OCI-M1 (cell line): ENCODE results near the gene KLHL1.

Experiments
- DNase-seq: peaks from one replicate; lab custom pipeline; 2025; lab: John Stamatoyannopoulos, UW

KLHL1 gene

DNA sequence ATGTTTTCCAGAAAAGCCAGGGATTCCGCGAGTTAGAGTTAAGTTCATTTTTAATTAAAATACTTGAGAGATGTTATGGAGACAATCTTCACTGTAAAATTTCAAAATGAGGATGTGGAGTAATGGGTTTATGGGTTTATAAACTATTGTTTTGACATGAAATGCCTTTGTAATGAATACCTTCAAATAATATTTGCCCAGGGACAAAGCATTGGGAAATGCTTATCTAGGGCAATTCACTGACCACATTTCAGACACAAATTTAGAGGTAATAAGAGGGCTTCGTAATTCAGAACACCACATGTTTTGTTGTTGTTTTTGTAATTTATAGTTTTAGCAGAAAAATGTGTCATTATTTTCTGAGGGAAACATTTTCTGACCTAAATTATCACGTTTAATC is 241.7 kb downstream of the KLHL1 start:
- no peak for DNase-seq

- peak; percentile 85 for DNase-seq
These were observed 250.9 kb downstream of the KLHL1 start for GRCh38 chr13:69857183-69857821.

DNA sequence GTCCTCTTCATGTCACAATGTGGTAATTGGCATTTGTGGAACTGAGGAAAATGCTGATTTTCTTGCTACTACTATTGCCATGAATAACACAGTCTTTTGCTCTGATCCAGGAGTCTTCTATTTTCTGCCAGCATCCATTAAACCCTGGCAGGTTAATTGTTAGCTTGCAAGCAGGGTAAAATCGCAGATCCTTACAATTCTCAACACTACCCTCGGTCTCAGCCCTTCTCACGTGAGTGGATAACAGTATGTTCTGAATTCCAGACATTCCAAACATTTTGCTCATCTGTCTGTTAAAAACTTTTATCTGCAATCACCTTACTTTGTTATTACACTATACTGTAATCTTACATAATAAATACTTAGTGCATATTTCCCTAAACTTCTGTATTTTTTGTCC is 251.9 kb downstream of the KLHL1 start:
- no peak for DNase-seq

GRCh38 chr13:69828527-69828926 is 279.7 kb downstream of the KLHL1 start:
- no peak for DNase-seq

GRCh38 chr13:69820180-69820579 is 288.1 kb downstream of the KLHL1 start:
- peak; percentile 28 for DNase-seq

- no peak for DNase-seq
These were observed 290.9 kb downstream of the KLHL1 start for GRCh38 chr13:69817333-69817869.

GRCh38 chr13:69809152-69809551 is 299.1 kb downstream of the KLHL1 start:
- DNase-seq = no peak

DNA sequence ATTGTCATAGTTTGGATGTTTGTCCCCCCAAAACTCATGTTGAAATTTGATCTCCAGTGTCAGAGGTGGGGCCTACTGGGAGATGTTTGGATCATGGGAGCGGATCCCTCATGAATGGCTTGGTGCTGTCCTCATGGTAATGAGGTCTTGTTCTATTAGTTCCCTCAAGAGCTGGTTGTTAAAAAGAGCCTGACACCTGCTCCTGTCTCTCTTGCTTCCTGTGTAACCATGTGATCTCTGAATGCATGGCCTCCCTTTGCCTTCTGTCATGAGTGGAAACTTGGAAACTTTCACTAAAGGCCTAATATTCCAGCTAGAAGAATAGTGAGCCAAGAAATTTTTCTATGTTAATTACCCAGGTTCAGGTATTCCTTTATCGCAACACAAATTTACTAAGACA is 312.0 kb downstream of the KLHL1 start:
- no peak for DNase-seq

GRCh38 chr13:69793783-69794453 is 314.3 kb downstream of the KLHL1 start:
- DNase-seq = peak; percentile 27

DNA sequence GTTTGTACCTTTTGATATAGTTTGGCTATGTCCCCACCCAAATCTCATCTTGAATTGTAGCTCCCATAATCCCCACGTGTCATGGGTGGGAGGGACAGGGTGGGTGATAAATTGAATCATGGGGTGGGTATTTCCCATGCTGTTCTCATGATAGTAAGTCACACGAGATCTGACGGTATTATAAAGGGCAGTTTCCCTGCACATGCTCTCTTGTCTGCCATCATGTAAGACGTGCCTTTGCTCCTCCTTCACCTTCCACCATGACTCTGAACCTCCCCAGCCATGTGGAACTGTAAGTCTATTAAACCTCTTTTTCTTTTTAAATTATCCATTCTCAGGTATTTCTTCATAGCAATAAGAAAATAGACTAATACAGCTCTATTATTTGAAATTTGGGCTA is 331.3 kb downstream of the KLHL1 start:
- no peak for DNase-seq

- DNase-seq = peak; percentile 2
These were observed 338.6 kb downstream of the KLHL1 start for GRCh38 chr13:69769608-69770007.

GRCh38 chr13:69761581-69761980 is 346.7 kb downstream of the KLHL1 start:
- no peak for DNase-seq

DNA sequence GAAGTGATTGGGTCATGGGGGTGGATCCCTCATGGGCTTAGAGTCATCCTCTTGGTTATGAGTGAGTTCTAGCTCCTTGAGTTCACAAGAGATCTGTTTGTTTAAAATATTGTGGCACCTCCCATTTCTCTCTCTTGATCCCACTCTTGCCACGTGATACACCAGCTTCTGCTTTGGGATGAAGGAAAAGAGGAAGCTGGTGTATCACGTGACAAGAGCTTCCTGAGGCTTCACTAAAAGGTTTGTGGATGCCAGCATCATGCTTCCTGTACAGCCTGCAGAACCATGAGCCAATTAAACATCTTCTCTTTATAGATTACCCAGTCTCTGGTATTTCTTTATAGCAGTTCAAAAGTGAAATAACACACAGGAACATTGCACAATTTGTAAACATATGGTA is 353.2 kb downstream of the KLHL1 start:
- DNase-seq = peak; percentile 37

DNA sequence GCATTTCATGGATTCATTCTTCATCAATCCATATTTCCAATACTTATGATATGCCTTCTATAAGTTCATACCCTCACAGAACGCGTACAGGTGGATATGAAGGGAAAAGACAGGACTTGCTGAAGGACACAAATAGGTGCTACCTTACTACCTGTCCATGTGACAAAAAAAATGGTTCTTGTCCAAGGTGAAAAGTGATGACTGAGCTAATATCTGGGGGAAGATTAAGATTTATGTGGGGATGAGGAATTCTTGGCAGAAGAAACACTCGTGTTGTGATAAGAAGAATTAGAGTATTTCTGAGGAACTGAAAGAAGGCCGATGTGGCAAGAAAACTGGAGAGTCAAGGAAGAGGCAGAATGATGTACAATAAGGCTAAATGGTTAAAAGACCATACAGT is 357.0 kb downstream of the KLHL1 start:
- DNase-seq = no peak

- DNase-seq = no peak
These were observed 370.9 kb downstream of the KLHL1 start for GRCh38 chr13:69737129-69737935.

DNA sequence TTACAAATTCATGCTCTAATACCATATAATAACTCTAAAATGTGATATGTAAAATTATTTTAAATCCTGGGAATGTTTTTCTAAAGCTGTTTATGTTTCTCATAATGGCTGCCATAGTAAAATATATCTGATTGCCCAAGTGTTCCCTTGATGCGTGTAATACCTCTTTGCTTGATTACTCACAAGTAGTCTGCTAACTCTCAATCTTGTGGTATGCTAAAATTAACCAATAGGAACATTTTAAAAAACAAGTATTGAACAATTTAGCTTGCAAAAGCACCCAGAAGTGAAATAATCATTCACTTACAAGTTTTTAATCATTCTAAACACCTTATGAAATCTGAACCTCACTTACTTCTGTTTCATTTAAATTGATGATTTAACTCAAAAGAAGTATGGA is 386.6 kb downstream of the KLHL1 start:
- no peak for DNase-seq

GRCh38 chr13:69720278-69720983 is 387.8 kb downstream of the KLHL1 start:
- no peak for DNase-seq

GRCh38 chr13:69706807-69707206 is 401.4 kb downstream of the KLHL1 start:
- DNase-seq = no peak

- DNase-seq = no peak
These were observed 403.9 kb downstream of the KLHL1 start for GRCh38 chr13:69704311-69704710.

DNA sequence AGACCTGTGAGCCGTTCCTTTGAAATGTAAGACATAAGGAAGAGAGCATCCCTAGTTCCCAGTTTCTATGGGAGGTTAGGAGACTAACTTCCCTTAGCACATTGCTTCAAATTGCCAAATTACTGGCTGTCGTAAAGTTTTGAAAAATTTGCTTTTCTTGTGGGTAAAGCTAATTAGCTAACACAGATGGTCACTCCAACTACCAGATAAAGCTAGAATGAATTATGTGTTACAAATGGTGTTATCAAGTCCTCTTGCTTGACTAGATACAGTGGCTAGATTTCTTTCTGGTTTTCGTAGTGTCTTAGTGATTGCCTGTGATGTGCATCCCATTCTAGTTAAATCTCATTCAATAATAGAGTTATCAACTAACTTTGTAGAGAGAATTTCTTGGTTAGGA is 417.3 kb downstream of the KLHL1 start:
- DNase-seq = peak; percentile 59

- DNase-seq = peak; percentile 89
These were observed 424.1 kb downstream of the KLHL1 start for GRCh38 chr13:69683921-69684686.
